Measurements from ENCODE around the gene SPDEF.

The SPDEF gene

GRCh38 chr6:34556031-34556471 is at the start of gene SPDEF:
SPDEF (minus strand) TSS chr6:34556329; CDS start chr6:34544455, 11,874 bp downstream.
- in situ Hi-C loops (cut with MboI; ENCODE audit: low pct_unique_long_range_greater_than_20kb, low sequenced_read_pairs) = no loop called here
- no peak for DNase-seq

DNA sequence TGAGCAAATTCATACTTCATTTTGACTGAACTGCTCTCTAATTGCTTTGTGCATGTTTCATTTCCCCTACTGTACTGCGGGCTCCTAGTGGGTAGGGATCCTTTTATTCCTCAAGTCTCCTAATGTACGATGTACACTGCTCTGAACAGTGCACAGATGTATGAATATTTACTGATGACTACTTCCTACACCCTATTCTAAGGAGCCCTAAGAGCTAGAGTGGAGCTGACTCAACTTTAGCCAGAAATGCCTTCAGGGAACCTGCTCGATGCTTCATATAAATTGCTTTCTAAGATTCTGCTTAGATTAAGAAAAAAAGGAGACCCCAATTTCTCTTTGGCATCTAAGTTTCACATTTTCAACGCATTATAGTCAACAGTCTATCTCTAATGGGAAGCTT is 47.6 kb upstream of the SPDEF start:
- no peak for DNase-seq
- in situ Hi-C loops (cut with MboI; ENCODE audit: low pct_unique_long_range_greater_than_20kb, low sequenced_read_pairs) = no loop called here

GRCh38 chr6:34602318-34603111 is 46.4 kb upstream of the SPDEF start:
- no peak for DNase-seq
- in situ Hi-C loops (cut with MboI; ENCODE audit: low pct_unique_long_range_greater_than_20kb, low sequenced_read_pairs) = no loop called here

DNA sequence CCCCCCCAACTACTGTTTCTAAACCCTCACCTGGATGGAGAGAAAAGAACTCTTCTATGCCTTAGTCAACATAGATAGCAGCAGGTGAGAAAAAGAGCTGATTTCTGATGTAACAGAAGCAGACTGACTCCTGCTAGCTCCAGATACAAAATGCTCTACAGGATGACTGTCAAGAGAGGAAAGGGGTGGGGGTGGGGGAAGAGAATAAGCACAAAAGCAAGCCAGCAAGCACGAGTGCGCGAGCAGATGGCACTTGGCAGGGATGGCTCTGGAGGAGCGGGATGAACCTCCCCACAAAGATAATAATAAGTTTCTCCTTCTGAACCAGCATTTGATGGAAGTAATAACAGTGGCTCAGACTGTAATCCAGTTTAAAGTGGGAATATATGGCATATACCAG is 45.6 kb upstream of the SPDEF start:
- no peak for DNase-seq
- in situ Hi-C loops (cut with MboI; ENCODE audit: low pct_unique_long_range_greater_than_20kb, low sequenced_read_pairs) = no loop called here

DNA sequence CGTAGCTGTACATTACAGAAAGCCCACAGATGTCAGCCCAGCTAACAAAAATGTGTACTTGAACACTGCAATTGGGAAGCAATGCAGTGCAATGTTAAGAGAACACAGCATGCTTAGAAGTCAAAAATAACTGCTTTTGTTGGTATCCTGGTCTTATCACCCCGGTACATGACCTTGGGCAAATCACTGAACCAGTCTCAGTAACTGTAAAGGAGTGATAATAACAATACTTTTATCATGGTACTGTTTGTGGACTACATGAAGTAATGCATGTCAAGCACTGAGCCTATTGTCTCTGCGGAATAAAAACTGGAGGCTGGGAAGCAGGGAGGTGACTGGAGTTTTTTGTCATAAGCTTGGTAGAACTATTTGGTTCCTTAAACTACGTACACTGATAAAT is 44.7 kb upstream of the SPDEF start:
- in situ Hi-C loops (cut with MboI; ENCODE audit: low pct_unique_long_range_greater_than_20kb, low sequenced_read_pairs) = no loop called here
- DNase-seq = no peak

- no peak for DNase-seq
- in situ Hi-C loops (cut with MboI; ENCODE audit: low pct_unique_long_range_greater_than_20kb, low sequenced_read_pairs) = no loop called here
These were observed 44.0 kb upstream of the SPDEF start for GRCh38 chr6:34600101-34600500.

- DNase-seq = no peak
- in situ Hi-C loops (cut with MboI; ENCODE audit: low pct_unique_long_range_greater_than_20kb, low sequenced_read_pairs) = no loop called here
These were observed 42.6 kb upstream of the SPDEF start for GRCh38 chr6:34598712-34599111.

- no peak for DNase-seq
These were observed 41.6 kb upstream of the SPDEF start for GRCh38 chr6:34597605-34598353.

GRCh38 chr6:34596798-34597197 is 40.7 kb upstream of the SPDEF start:
- no peak for DNase-seq
- in situ Hi-C loops (cut with MboI; ENCODE audit: low pct_unique_long_range_greater_than_20kb, low sequenced_read_pairs) = no loop called here

More at GRCh38 chr6:34597605-34598353, 41.6 kb upstream of the SPDEF start:
- in situ Hi-C loops (cut with MboI; ENCODE audit: low pct_unique_long_range_greater_than_20kb, low sequenced_read_pairs) = no loop called here

- in situ Hi-C loops (cut with MboI; ENCODE audit: low pct_unique_long_range_greater_than_20kb, low sequenced_read_pairs) = no loop called here
- DNase-seq = no peak
These were observed 39.4 kb upstream of the SPDEF start for GRCh38 chr6:34595332-34596184.

DNA sequence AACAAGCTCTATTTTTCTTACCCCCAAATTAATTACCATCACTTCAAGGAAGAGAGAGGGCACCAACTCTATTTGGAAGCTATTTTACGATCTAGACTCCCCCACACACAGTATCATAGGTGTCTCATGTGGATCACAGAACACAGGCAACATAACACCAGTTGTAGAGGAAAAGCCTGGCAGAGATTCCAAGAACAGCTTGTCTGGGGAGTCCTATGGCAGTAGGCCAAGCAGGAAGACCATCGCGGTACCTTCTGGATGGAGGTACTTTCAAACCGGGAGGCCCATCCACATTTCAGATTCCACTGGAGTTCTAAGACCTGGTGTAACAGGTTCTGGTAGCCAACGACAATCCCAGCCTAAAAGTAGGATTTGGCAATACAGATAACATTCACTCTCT is 37.6 kb upstream of the SPDEF start:
- in situ Hi-C loops (cut with MboI; ENCODE audit: low pct_unique_long_range_greater_than_20kb, low sequenced_read_pairs) = no loop called here
- no peak for DNase-seq

DNA sequence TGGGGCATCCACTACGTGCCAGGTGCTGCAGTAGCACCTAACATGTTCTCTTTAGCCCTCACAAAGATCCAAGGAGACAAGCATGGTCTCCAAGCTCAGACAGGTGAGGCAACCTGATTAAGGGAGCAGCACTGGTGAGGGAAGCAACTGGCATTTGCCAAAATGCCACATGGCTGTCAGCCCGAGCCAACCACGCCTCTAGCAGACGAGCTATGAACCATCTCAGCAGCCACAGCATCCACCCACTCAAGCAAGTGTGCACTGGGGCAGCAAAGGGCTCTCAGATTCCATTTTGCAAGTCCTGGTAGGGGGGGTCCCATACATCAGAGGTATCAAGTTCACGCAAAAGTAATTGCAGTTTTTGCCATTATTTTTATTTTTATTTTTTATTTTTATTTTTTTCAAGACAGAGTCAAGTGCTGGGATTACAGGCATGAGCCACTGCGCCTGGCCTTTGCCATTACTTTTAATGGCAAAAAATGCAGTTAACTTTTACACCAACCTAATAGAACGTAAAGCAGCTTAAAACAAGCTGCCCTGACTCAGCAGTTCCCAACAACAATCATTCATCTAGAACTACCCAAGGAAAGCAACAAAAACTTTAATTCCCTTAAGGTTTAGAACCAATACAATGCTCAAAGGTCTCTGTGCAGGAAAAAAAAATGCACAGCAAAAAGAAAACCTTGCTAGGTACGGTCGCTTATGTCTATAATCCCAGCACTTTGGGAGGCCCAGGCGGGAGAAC is 36.3 kb upstream of the SPDEF start:
- DNase-seq = no peak
- in situ Hi-C loops (cut with MboI; ENCODE audit: low pct_unique_long_range_greater_than_20kb, low sequenced_read_pairs) = no loop called here

DNA sequence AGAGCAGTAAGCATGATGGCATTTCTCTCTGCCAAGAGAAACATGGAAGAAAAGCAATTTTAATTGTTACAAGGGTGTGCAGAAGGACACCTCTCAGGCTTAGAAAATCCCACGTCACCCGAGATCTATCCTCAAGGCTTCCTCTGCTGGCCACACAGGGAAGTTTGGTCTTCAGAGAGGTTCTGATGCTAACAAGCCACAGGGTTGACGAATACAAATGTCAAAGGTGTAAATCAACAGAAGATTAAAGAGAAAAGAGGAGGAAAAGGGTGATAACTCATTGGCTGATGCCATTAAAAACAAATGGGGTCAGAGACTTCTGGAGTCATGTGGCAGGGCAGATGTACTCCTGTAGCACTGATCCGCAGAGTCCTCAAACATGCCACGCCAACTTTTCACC is 33.6 kb upstream of the SPDEF start:
- DNase-seq = no peak
- in situ Hi-C loops (cut with MboI; ENCODE audit: low pct_unique_long_range_greater_than_20kb, low sequenced_read_pairs) = no loop called here

DNA sequence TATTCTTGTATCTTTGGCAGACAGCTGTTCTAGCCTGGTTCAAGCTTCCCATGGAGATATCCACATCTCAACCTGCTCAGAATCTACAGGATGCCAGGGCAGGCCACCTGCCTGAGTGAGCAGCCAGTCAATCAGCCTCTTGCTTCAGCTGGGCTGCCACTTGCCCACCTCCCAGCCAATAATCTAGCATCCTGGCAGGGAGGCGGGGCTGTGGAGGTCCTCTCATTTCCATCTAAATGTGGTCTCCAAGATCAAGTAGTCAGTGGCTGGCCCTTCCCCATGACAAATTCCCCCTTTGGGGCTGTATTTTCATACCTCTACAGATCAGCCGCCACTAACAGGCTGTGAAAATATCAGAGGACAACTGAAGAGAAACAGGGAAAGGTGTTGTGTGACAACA is 33.0 kb upstream of the SPDEF start:
- in situ Hi-C loops (cut with MboI; ENCODE audit: low pct_unique_long_range_greater_than_20kb, low sequenced_read_pairs) = no loop called here
- DNase-seq = no peak

GRCh38 chr6:34587851-34588250 is 31.7 kb upstream of the SPDEF start:
- in situ Hi-C loops (cut with MboI; ENCODE audit: low pct_unique_long_range_greater_than_20kb, low sequenced_read_pairs) = no loop called here

GRCh38 chr6:34587325-34587724 is 31.2 kb upstream of the SPDEF start:
- DNase-seq = no peak
- in situ Hi-C loops (cut with MboI; ENCODE audit: low pct_unique_long_range_greater_than_20kb, low sequenced_read_pairs) = no loop called here

More at GRCh38 chr6:34587851-34588250, 31.7 kb upstream of the SPDEF start:
- no peak for DNase-seq

DNA sequence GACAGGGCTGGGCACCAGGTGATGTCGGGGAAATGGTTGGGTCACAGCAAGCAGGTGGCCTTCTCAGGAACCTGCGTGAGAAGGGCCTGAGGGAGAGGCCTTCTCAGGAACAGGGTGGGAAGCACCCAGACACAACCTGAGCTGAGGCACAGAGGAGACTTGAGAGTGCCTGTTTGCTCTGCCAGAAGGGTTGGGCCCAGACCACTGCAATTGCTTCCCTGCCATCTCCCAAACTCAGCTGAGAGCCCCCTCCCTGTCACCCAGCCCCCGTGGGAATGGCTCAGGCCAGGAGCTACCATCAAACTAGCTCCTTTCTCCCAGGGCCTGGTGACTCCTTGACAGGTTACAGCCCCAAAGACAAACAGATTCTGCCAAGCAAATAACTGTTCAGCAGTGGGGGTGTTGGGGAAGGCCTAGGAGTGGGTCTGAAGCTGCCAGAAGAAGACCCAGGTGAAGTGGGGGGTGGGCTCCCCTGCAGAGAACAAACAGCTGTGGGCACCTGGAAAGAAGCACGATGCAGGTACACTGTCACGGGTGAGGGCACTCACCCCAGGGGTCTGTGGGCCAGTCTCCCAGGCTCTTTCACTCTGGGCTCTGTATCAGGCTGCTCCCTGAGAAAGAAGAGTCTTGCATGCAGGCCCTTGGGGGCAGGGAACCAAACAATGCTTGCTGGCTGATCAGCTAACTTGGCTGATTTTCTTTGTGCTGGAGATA is 30.4 kb upstream of the SPDEF start:
- in situ Hi-C loops (cut with MboI; ENCODE audit: low pct_unique_long_range_greater_than_20kb, low sequenced_read_pairs) = no loop called here
- DNase-seq = no peak

- in situ Hi-C loops (cut with MboI; ENCODE audit: low pct_unique_long_range_greater_than_20kb, low sequenced_read_pairs) = no loop called here
- DNase-seq = no peak
These were observed 29.5 kb upstream of the SPDEF start for GRCh38 chr6:34585512-34586061.

Data from KBM-7 (cell line).